ENCODE data around the gene LKAAEAR1.

GRCh38 chr20:64106435-64106961 is 22.3 kb upstream of the LKAAEAR1 start:
- TF ChIP-seq, protein P1, sequence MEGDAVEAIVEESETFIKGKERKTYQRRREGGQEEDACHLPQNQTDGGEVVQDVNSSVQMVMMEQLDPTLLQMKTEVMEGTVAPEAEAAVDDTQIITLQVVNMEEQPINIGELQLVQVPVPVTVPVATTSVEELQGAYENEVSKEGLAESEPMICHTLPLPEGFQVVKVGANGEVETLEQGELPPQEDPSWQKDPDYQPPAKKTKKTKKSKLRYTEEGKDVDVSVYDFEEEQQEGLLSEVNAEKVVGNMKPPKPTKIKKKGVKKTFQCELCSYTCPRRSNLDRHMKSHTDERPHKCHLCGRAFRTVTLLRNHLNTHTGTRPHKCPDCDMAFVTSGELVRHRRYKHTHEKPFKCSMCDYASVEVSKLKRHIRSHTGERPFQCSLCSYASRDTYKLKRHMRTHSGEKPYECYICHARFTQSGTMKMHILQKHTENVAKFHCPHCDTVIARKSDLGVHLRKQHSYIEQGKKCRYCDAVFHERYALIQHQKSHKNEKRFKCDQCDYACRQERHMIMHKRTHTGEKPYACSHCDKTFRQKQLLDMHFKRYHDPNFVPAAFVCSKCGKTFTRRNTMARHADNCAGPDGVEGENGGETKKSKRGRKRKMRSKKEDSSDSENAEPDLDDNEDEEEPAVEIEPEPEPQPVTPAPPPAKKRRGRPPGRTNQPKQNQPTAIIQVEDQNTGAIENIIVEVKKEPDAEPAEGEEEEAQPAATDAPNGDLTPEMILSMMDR (IDR thresholded peaks at IDR 0.05) = no peak
- no peak for TF ChIP-seq EP300 (IDR thresholded peaks at IDR 0.05)
